CD1c-positive myeloid dendritic cell (primary cell): Measurements from ENCODE around the gene SFPQ.
"Not testable (repeated sequence)": the region's sequence is repeated elsewhere in the genome, so short reads cannot be mapped to it uniquely, and the experiment has no call there.

Experiments used
- DNase-seq: peaks from one replicate; pipeline ENCODE4 v3.0.0-alpha.2; 2016; ENCODE audit errors: extremely low spot score

Gene SFPQ

DNA sequence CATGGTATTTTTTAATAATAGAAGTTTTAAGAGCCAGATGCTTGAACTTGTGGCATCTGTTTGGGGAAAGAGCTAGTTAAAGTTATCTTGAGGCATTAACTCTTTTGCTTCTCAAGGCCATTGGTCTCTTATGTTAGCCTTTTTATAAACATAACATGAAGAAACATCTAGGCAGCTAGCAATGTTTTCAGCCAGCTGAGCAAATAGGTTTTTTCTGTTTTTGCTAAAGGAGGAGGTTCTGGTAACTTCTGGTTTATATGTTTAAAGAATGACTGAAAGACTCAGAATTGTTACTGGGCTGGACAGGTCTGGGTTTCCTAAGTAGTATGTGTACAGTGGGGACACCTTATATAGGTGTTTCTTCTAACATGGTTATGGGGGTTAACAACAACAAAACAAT lies 50.7 kb downstream of the SFPQ start:
- DNase-seq, result not testable (repeated sequence)

DNA sequence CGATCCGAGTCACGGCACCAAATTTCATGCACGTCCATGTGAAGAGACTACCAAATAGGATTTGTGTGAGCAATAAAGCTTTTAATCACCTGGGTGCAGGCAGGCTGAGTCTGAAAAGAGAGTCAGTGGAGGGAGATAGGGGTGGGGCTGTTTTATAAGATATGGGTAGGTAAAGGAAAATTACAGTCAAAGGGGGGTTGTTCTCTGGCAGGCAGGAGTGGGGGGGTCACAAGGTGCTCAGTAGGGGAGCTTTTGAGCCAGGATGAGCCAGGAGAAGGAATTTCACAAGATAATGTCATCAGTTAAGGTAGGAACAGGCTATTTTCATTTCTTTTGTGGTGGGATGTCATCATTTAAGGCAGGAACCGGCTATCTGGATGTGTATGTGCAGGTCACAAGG lies 55.4 kb downstream of the SFPQ start:
- not testable (repeated sequence) for DNase-seq

DNA sequence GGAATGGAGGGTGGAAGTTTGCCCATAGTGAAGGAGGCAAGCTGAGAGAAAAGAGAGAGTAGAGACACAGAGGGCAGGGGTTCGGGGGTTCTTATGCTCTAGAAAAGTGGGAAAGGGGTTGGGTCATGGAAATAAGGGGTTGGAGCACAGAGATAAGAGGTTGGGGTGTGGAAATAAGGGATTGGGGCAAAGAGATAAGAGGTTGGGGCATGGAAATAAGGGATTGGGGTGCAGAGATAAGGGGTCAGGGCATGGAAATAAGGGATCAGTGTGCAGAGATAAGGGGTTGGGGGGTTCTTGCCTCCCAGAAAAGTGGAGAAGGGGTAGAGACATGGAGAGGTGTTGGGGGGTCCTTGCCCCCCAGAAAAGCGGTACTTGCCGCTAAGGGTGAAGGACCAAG lies 56.2 kb downstream of the SFPQ start:
- no peak for DNase-seq
